Esophagus squamous epithelium (tissue), 4 donors: ENCODE measurements around the gene IL36A.

Source experiments
- POLR2A ChIP-seq, 4 donors: fragments of 450-650 bp; IDR thresholded peaks; one replicate each; pipeline ENCODE4 v1.6.1; 2017; ENCODE audit warnings: antibody characterized with exemption in 4 of 4, mild to moderate bottlenecking in 4 of 4, moderate library complexity in 3 of 4
- TF ChIP-seq, protein P1 (sequence below), 6 experiments: fragments of 450-650 bp in 4 of 6; fragments of 200-600 bp in 2 of 6; sonication (generic) in 2 of 6; IDR thresholded peaks; one replicate each; pipeline ENCODE4 v1.5.1; 2016 to 2019; ENCODE audit warnings: antibody characterized with exemption in 6 of 6, mild to moderate bottlenecking in 4 of 6, moderate library complexity in 4 of 6

DNA sequence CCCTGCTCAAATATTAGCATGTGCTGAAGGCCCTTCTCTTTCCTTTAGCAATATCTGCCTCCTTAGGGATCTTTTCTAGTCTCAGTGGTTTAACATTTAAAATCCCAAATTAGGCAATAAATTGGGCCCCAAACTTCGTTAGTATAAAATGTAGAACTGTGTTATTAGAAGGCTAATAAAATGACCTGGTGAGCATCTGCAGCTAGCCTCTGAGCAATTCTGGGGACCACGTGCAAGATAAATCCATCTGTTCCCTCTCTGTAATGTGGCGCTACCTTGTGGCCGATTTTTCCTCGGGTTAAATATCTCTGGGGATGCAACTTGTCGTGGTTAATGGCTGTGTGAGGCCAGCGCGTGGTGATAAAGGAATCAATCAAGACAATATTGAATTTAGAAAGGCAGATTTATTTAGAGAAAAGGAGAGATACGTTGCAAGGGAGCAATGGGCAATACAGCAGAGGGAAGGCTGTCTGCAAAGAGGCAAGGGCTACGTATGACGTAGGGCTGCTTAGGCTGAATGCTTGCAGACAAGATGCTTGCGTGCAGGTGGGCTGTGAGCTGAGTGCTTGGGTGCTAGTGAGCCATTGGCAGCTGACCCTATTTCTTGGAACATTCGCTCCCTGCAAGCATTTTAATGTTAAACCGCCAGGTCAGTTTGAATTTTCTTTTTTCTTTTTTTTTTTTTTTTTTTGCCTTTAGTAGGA is 46.0 kb upstream of the IL36A start:
- TF ChIP-seq, protein P1, sequence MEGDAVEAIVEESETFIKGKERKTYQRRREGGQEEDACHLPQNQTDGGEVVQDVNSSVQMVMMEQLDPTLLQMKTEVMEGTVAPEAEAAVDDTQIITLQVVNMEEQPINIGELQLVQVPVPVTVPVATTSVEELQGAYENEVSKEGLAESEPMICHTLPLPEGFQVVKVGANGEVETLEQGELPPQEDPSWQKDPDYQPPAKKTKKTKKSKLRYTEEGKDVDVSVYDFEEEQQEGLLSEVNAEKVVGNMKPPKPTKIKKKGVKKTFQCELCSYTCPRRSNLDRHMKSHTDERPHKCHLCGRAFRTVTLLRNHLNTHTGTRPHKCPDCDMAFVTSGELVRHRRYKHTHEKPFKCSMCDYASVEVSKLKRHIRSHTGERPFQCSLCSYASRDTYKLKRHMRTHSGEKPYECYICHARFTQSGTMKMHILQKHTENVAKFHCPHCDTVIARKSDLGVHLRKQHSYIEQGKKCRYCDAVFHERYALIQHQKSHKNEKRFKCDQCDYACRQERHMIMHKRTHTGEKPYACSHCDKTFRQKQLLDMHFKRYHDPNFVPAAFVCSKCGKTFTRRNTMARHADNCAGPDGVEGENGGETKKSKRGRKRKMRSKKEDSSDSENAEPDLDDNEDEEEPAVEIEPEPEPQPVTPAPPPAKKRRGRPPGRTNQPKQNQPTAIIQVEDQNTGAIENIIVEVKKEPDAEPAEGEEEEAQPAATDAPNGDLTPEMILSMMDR (IDR thresholded peaks at IDR 0.05) = peak in 1 of 6 experiments; percentile 2
- TF ChIP-seq POLR2A (IDR thresholded peaks at IDR 0.05) = no peak
